ENCODE results near the gene C1orf159.
"Not testable (repeated sequence)": the region's sequence is repeated elsewhere in the genome, so short reads cannot be mapped to it uniquely, and the experiment has no call there.

C1orf159 gene

DNA sequence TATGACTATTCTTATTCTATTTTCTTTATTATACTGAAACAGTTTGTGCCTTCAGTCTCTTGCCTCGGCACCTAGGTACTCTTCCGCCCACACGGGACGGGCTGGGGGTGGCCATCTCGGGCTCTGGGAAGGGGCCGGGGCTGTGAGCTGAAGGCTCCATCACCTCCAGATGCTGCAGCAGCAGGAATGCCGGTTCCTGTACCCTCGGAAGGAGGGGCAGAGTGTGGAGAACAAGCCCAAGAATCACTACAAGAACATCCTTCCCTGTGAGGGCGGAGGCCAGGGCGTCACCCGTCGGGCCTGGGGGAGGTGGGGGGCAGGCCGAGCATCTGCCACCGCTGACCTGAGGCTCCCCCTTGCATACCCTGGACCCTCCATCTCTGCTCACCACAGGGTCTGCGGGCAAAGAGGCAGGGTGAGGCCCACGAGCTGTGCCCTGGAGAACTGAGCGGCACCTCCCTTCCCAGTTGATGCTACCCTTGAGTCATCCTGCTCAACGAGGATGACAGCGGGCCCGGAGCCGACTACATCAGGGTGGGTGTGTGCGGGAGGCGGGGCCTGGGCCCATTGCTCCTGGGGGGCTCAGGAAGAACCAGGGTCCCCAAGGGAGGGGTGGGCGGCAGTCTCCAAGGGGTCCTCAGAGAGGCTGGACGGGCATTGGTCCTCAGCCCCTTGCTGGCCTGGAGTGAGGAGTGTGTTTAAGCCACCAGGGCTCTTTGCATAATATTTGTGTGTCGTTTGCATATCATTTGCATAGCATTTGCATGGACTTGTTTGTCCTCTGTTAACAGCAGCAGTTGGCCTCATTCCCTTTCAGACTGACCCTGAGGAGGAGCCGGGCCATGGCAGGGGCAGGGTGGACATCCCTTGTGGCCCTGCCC is 49.2 kb downstream of the C1orf159 start:
- no peaks in the 10 kb centered on the region for H3K36me3 ChIP-seq (ENCODE audit: control insufficient read depth, insufficient read depth, low read length)
- H3K4me1 ChIP-seq (ENCODE audit: control insufficient read depth, insufficient read depth, low read length): peaks cover 48% of the 10 kb centered on the region
- no peak overlapping the region for H3K4me3 ChIP-seq (ENCODE audit: low read length)
- peaks cover 44% of the 10 kb centered on the region for H3K27me3 ChIP-seq (ENCODE audit: control insufficient read depth, insufficient read depth, low read length)
- H3K9me3 ChIP-seq (ENCODE audit: control insufficient read depth, low read length): no peaks in the 10 kb centered on the region
- H3K9ac ChIP-seq (ENCODE audit: low read length): no peak overlapping the region

DNA sequence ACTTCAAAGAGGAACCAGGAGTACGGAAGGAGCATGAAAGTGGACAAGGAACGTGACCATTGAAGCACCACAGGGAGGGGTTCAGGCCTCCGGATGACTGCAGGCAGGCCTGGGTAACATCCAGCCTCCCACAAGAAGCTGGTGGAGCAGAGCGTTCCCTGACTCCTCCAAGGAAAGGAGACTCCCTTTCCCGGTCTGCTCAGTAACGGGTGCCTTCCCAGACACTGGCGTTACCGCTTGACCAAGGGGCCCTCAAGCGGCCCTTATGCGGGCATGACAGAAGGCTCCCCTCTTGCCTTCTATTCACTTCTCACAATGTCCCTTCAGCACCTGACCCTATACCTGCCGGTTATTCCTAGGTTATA is 50.0 kb downstream of the C1orf159 start:
- peaks cover 51% of the 10 kb centered on the region for H3K27me3 ChIP-seq (ENCODE audit: control insufficient read depth, insufficient read depth, low read length)
- H3K4me3 ChIP-seq (ENCODE audit: low read length); H3K9ac ChIP-seq (ENCODE audit: low read length); H3K9me3 ChIP-seq (ENCODE audit: control insufficient read depth, low read length); H3K36me3 ChIP-seq (ENCODE audit: control insufficient read depth, insufficient read depth, low read length): not testable (repeated sequence)
- peaks cover 48% of the 10 kb centered on the region for H3K4me1 ChIP-seq (ENCODE audit: control insufficient read depth, insufficient read depth, low read length)

DNA sequence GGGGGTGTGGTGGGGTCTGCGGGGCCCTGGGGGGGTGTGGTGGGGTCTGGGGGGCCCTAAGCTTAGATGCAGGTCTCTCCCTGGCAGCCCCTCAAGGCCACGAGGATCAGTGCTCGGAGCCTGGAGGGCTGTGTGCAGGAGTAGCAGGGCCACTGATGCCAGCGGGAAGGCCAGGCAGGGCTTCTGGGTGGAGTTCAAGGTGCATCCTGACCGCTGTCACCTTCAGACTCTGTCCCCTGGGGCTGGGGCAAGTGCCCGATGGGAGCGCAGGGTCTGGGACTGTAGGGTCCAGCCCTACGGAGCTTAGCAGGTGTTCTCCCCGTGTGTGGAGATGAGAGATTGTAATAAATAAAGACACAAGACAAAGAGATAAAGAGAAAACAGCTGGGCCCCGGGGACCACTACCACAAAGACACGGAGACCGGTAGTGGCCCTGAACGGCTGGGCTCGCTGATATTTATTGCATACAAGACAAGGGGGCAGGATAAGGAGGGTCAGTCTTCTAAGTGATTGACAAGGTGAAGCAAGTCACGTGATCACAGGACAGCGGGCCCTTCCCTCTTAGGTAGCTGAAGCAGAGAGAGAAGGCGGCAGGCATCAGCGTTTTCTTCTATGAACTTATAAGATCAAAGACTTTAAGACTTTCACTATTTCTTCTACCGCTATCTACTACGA is 50.5 kb downstream of the C1orf159 start:
- H3K36me3 ChIP-seq (ENCODE audit: control insufficient read depth, insufficient read depth, low read length): no peaks in the 10 kb centered on the region
- peaks cover 54% of the 10 kb centered on the region for H3K27me3 ChIP-seq (ENCODE audit: control insufficient read depth, insufficient read depth, low read length)
- no peak overlapping the region for H3K9ac ChIP-seq (ENCODE audit: low read length)

DNA sequence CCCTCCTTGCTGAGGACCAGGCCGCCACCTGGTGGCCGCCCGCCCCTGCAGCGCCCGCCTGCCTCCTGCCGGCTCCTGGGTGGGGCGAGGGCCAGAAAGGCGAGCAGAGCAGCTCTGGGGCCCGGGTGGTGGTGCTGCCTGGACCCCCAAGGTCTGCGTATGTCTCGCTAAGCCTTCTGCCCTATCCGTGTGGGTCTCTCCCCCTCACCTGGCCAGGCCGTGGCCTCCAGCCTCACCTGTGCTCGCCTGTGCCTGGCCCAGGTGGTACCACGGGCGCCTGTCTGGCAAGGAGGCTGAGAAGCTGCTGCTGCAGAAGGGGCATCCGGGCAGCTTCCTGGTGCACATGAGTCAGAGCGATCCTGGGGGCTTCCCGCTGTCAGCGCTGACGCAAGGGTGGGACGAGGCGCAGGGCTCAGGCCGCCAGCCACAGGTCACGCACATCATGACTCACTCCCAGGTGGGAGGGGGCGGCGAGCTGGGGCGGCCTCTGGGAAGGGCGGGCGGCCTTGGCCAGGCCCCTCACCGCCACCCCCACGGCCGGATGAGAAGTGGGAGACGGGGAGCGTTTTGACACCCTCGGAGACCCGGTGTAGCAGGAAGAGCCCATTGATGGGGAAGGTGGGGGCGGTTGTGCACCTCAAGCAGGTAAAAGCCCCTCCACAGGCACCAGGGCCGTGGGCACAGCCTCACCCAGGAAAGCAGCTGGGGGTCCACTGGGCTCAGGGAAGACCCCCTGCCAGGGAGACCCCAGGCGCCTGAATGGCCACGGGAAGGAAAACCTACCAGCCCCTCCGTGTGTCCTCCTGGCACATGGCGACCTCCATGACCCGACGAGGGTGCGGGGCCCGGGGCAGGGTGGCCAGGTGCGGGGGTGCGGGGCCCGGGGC is 51.7 kb downstream of the C1orf159 start:
- no peaks in the 10 kb centered on the region for H3K9me3 ChIP-seq (ENCODE audit: control insufficient read depth, low read length)
- peaks cover 58% of the 10 kb centered on the region for H3K27me3 ChIP-seq (ENCODE audit: control insufficient read depth, insufficient read depth, low read length)
- no peaks in the 10 kb centered on the region for H3K36me3 ChIP-seq (ENCODE audit: control insufficient read depth, insufficient read depth, low read length)
- no peak overlapping the region for H3K4me3 ChIP-seq (ENCODE audit: low read length)
- H3K9ac ChIP-seq (ENCODE audit: low read length): no peak overlapping the region
- peaks cover 40% of the 10 kb centered on the region for H3K4me1 ChIP-seq (ENCODE audit: control insufficient read depth, insufficient read depth, low read length)

More for the DNA sequence above, 50.5 kb downstream of the C1orf159 start:
- H3K4me1 ChIP-seq (ENCODE audit: control insufficient read depth, insufficient read depth, low read length): peaks cover 44% of the 10 kb centered on the region
- H3K9me3 ChIP-seq (ENCODE audit: control insufficient read depth, low read length): no peaks in the 10 kb centered on the region
- H3K4me3 ChIP-seq (ENCODE audit: low read length): no peak overlapping the region

DNA sequence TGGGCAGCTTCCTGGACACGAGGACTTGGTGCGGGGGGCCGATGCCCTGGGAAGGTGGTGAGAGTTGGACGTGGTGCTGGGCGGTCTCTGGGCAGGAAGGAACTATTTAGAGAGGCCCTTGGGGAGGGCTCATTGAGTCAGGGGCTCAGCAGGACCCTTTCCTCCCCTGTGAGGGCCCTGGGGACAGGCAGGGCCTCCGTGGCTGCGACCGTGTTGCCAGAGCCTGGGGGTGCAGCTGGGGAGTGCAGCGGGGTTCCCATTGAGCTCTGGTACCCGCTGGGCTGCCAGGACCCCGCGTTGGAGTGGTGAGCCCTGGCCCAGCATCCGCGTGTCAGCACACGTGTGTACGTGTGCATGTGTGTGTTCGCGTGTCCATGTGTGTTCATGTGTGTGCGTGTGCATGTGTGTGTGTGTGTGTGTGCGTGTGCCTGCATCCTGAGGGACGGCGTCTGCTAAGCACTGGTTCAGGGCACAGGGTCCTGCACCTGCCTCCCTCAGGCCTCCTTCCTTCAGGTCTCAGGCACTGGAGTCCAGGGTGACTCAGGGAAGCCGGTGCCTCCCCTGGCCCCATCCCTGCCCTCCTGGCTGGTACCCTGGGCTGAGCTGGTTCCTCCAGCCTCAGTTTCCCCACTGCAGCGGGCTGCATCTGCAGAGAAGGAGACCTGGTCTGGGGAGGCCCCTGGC is 52.5 kb downstream of the C1orf159 start:
- Histone ChIP-seq H3K36me3 (ENCODE audit: control insufficient read depth, insufficient read depth, low read length) (no peaks in the 10 kb centered on the region), H3K4me1 (ENCODE audit: control insufficient read depth, insufficient read depth, low read length) (peaks cover 46% of the 10 kb centered on the region), H3K4me3 (ENCODE audit: low read length) (no peak overlapping the region), H3K9me3 (ENCODE audit: control insufficient read depth, low read length) (no peaks in the 10 kb centered on the region), H3K9ac (ENCODE audit: low read length) (no peak overlapping the region), H3K27me3 (ENCODE audit: control insufficient read depth, insufficient read depth, low read length) (peaks cover 65% of the 10 kb centered on the region)

DNA sequence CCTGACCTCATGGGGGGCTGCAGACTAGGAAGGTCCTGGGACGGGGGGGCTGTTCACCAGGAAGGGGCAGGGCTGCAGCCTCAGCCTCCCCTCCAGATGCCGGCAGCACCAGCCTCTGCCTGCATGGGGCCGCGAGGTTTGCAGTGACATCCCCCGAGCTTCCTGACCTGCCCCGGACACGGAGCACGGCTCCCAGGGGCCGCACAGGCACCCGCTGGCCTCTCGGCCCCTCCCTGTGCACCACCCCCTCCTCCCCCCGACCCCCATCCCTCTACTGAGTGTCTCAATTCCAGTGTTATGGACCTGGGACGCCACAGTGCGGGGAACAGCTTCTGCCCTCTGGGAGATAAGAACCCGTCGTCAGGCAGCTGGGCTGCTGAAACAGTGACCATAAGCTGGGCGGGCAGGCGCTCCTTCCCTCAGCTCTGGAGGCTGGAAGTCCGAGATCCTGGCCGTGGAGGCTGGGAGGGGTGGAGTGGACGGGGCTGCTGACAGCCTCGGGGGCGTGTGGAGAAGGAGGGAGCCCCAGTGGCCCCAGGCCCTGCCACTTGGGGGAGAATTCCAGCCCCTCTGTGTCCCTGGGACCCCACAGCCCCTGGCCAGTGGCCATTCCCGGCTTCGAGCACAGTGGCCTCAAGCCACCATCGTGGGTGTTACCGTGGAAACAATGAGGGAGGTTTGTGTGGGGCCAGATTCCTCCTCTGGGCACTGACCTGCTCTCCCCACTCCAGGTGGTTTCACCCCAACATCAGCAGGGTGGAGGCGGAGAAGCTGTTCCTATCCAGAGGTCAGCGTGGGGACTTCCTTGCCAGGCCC is 53.3 kb downstream of the C1orf159 start:
- H3K36me3 ChIP-seq (ENCODE audit: control insufficient read depth, insufficient read depth, low read length): no peaks in the 10 kb centered on the region
- peaks cover 64% of the 10 kb centered on the region for H3K27me3 ChIP-seq (ENCODE audit: control insufficient read depth, insufficient read depth, low read length)
- H3K9ac ChIP-seq (ENCODE audit: low read length): peak overlapping the region; percentile 12
- no peaks in the 10 kb centered on the region for H3K9me3 ChIP-seq (ENCODE audit: control insufficient read depth, low read length)
- H3K4me3 ChIP-seq (ENCODE audit: low read length): no peak overlapping the region
- H3K4me1 ChIP-seq (ENCODE audit: control insufficient read depth, insufficient read depth, low read length): peaks cover 45% of the 10 kb centered on the region

DNA sequence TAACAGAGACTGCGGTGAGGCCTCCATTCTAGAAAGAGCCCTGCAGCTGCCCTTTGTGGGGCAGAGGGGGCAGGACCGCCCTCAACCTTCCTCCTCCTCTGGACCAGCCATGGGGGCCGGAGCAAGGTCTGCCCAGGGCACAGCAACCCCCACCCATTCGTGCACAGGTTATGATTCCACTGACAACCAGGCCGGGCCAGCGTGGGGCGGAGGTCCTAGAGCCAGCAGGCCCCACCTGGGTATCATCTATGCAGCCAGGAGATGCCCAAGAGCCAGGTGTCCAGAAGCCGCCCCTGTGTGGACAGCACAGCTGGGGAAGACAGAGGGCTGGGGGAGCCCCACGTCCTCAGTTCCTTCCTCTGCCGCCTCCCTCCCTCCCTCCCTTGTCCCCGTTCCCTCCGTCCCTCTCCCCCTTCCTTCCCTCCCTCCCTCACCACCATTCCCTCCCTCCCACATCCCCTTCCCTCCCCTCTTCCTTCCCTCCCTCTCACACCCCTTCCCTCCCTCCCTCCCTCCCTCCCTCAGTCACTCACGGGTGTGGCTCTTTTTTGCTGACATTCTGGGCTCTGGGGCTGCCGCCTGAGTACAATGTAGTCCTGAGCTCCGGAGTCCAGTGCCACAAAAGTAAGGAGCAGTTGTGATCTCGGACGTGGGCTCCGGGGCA is 54.1 kb downstream of the C1orf159 start:
- H3K4me3 ChIP-seq (ENCODE audit: low read length): no peak overlapping the region
- peaks cover 64% of the 10 kb centered on the region for H3K27me3 ChIP-seq (ENCODE audit: control insufficient read depth, insufficient read depth, low read length)
- H3K9ac ChIP-seq (ENCODE audit: low read length): no peak overlapping the region
- no peaks in the 10 kb centered on the region for H3K9me3 ChIP-seq (ENCODE audit: control insufficient read depth, low read length)
- no peaks in the 10 kb centered on the region for H3K36me3 ChIP-seq (ENCODE audit: control insufficient read depth, insufficient read depth, low read length)
- H3K4me1 ChIP-seq (ENCODE audit: control insufficient read depth, insufficient read depth, low read length): peaks cover 45% of the 10 kb centered on the region

DNA sequence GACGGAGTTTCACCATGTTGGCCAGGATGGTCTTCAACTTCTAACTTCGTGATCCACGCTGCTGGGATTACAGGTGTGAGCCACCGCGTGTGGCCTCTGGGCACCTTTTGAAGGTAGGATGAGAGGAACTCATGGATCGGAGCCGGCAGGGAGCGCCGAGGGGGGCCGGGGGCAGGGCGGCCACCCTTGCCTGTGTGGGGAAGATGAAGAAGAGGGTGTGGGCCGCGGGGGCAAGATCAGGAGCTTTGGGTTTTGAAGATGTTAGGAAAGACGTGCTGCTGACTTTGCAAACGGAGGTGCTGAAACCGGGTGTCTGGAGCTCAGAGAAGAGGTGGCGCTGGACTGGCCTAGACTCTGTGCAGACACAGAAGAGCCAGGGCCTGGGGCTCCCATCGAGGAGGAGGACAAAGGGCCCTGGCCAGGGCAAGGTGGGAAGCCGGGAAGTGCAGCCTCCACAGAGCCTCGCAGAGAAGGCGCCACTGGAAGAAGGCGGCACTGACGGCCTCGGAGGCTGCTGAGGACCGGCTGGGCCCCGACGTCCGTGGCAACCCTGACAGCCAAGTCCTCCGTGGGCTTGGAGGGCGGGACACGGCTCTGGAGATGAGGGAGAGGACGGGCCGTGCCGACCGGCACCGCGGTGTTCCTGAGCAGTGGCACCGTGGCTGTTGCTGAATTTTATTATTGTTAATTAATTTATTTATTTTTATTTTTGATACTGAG is 55.4 kb downstream of the C1orf159 start:
- Histone ChIP-seq H3K4me1 (ENCODE audit: control insufficient read depth, insufficient read depth, low read length) (peaks cover 45% of the 10 kb centered on the region), H3K4me3 (ENCODE audit: low read length) (no peak overlapping the region), H3K27me3 (ENCODE audit: control insufficient read depth, insufficient read depth, low read length) (peaks cover 64% of the 10 kb centered on the region), H3K36me3 (ENCODE audit: control insufficient read depth, insufficient read depth, low read length) (no peaks in the 10 kb centered on the region), H3K9ac (ENCODE audit: low read length) (no peak overlapping the region), H3K9me3 (ENCODE audit: control insufficient read depth, low read length) (no peaks in the 10 kb centered on the region)

DNA sequence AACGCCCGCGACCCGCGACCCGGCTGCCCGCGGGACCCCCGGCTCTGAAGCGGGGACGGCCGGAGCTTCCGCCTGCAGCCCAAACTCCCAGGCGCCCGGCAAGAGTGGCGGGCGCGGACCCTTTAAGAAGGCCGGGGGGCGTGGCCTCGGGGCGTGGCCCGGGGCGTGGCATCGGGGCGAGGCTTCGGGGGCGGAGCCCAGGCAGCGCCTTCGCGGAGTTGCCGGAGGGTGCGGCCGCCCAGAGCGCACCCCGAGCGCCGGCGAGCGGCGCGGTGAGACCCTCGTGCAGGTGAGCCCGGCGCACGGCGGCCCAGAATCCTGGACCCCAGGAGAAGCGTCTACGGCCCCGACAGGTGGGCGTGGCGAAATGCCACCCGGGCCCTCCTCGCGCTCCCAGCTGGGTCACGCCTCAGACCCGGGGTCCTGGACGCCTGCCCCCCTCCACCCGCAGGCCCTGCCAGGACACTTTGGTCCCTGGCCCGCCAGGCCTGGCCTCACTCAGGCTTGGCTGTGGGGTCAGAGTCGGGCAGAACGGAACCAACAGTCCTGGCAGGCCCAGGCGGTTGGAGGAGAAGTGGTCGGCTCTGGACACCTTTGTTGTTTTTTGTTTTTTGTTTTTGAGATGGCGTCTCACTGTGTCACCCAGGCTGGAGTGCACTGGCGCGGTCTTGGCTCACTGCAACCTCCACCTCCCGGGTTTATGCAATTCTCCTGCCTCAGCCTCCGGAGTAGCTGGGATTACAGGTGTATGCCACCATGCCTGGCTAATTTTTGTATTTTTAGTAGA is 56.2 kb downstream of the C1orf159 start:
- Histone ChIP-seq H3K9ac (ENCODE audit: low read length) (no peak overlapping the region), H3K27me3 (ENCODE audit: control insufficient read depth, insufficient read depth, low read length) (peaks cover 64% of the 10 kb centered on the region)

More for the DNA sequence above, 56.2 kb downstream of the C1orf159 start:
- Histone ChIP-seq H3K4me1 (ENCODE audit: control insufficient read depth, insufficient read depth, low read length) (peaks cover 45% of the 10 kb centered on the region), H3K4me3 (ENCODE audit: low read length) (no peak overlapping the region), H3K9me3 (ENCODE audit: control insufficient read depth, low read length) (no peaks in the 10 kb centered on the region), H3K36me3 (ENCODE audit: control insufficient read depth, insufficient read depth, low read length) (no peaks in the 10 kb centered on the region)
